ENCODE results near the gene IGFBP6. TPM values are rescaled to one million over a fixed set of nuclear protein-coding genes. Genes with fewer than 3 reads are reported as not detected.

IGFBP6 gene
- total RNA-seq, 1 donor = not detected

GRCh38 chr12:53055471-53056266 lies 41.8 kb upstream of the IGFBP6 start:
- Histone ChIP-seq H3K4me3 (ENCODE audit: low read length) (no peak overlapping the region), H3K9me3 (ENCODE audit: low read depth, low read length) (no peaks in the 10 kb centered on the region), H3K27me3 (ENCODE audit: insufficient read depth, low read length) (no peaks in the 10 kb centered on the region), H3K4me1 (ENCODE audit: insufficient read depth, low read length) (peaks cover 12% of the 10 kb centered on the region)

GRCh38 chr12:53056296-53056695 lies 41.2 kb upstream of the IGFBP6 start:
- no peaks in the 10 kb centered on the region for H3K9me3 ChIP-seq (ENCODE audit: low read depth, low read length)
- no peaks in the 10 kb centered on the region for H3K27me3 ChIP-seq (ENCODE audit: insufficient read depth, low read length)
- H3K4me1 ChIP-seq (ENCODE audit: insufficient read depth, low read length) = peaks cover 12% of the 10 kb centered on the region
- H3K4me3 ChIP-seq (ENCODE audit: low read length) = no peak overlapping the region

- Histone ChIP-seq H3K4me1 (ENCODE audit: insufficient read depth, low read length) (peaks cover 12% of the 10 kb centered on the region), H3K27me3 (ENCODE audit: insufficient read depth, low read length) (no peaks in the 10 kb centered on the region), H3K9me3 (ENCODE audit: low read depth, low read length) (no peaks in the 10 kb centered on the region), H3K4me3 (ENCODE audit: low read length) (no peak overlapping the region)
Measured at GRCh38 chr12:53056901-53057300, 40.6 kb upstream of the IGFBP6 start.

GRCh38 chr12:53057816-53058500 lies 39.5 kb upstream of the IGFBP6 start:
- H3K27me3 ChIP-seq (ENCODE audit: insufficient read depth, low read length) = no peaks in the 10 kb centered on the region
- H3K9me3 ChIP-seq (ENCODE audit: low read depth, low read length) = no peaks in the 10 kb centered on the region
- H3K4me3 ChIP-seq (ENCODE audit: low read length) = no peak overlapping the region
- H3K4me1 ChIP-seq (ENCODE audit: insufficient read depth, low read length) = peaks cover 12% of the 10 kb centered on the region

- no peaks in the 10 kb centered on the region for H3K27me3 ChIP-seq (ENCODE audit: insufficient read depth, low read length)
Measured at GRCh38 chr12:53058674-53059433, 38.6 kb upstream of the IGFBP6 start.

GRCh38 chr12:53059434-53060063 lies 37.9 kb upstream of the IGFBP6 start:
- Histone ChIP-seq H3K4me1 (ENCODE audit: insufficient read depth, low read length) (peaks cover 4% of the 10 kb centered on the region), H3K4me3 (ENCODE audit: low read length) (no peak overlapping the region), H3K27me3 (ENCODE audit: insufficient read depth, low read length) (no peaks in the 10 kb centered on the region), H3K9me3 (ENCODE audit: low read depth, low read length) (no peaks in the 10 kb centered on the region)

More at GRCh38 chr12:53058674-53059433, 38.6 kb upstream of the IGFBP6 start:
- Histone ChIP-seq H3K4me3 (ENCODE audit: low read length) (no peak overlapping the region), H3K4me1 (ENCODE audit: insufficient read depth, low read length) (peaks cover 8% of the 10 kb centered on the region), H3K9me3 (ENCODE audit: low read depth, low read length) (no peaks in the 10 kb centered on the region)

GRCh38 chr12:53060064-53060720 lies 37.3 kb upstream of the IGFBP6 start:
- H3K4me3 ChIP-seq (ENCODE audit: low read length) = no peak overlapping the region

GRCh38 chr12:53060721-53061276 lies 36.7 kb upstream of the IGFBP6 start:
- H3K4me1 ChIP-seq (ENCODE audit: insufficient read depth, low read length) = no peaks in the 10 kb centered on the region
- no peak overlapping the region for H3K4me3 ChIP-seq (ENCODE audit: low read length)
- no peaks in the 10 kb centered on the region for H3K27me3 ChIP-seq (ENCODE audit: insufficient read depth, low read length)
- no peaks in the 10 kb centered on the region for H3K9me3 ChIP-seq (ENCODE audit: low read depth, low read length)

More at GRCh38 chr12:53060064-53060720, 37.3 kb upstream of the IGFBP6 start:
- Histone ChIP-seq H3K27me3 (ENCODE audit: insufficient read depth, low read length) (no peaks in the 10 kb centered on the region), H3K4me1 (ENCODE audit: insufficient read depth, low read length) (no peaks in the 10 kb centered on the region), H3K9me3 (ENCODE audit: low read depth, low read length) (no peaks in the 10 kb centered on the region)

- H3K9me3 ChIP-seq (ENCODE audit: low read depth, low read length) = no peaks in the 10 kb centered on the region
- H3K4me3 ChIP-seq (ENCODE audit: low read length) = no peak overlapping the region
- no peaks in the 10 kb centered on the region for H3K4me1 ChIP-seq (ENCODE audit: insufficient read depth, low read length)
- H3K27me3 ChIP-seq (ENCODE audit: insufficient read depth, low read length) = no peaks in the 10 kb centered on the region
Measured at GRCh38 chr12:53061404-53062010, 36.0 kb upstream of the IGFBP6 start.

- H3K4me3 ChIP-seq (ENCODE audit: low read length) = no peak overlapping the region
- no peaks in the 10 kb centered on the region for H3K27me3 ChIP-seq (ENCODE audit: insufficient read depth, low read length)
- H3K9me3 ChIP-seq (ENCODE audit: low read depth, low read length) = no peaks in the 10 kb centered on the region
- no peaks in the 10 kb centered on the region for H3K4me1 ChIP-seq (ENCODE audit: insufficient read depth, low read length)
Measured at GRCh38 chr12:53062011-53062961, 35.2 kb upstream of the IGFBP6 start.

GRCh38 chr12:53062977-53063707 lies 34.3 kb upstream of the IGFBP6 start:
- no peaks in the 10 kb centered on the region for H3K4me1 ChIP-seq (ENCODE audit: insufficient read depth, low read length)
- no peak overlapping the region for H3K4me3 ChIP-seq (ENCODE audit: low read length)
- H3K27me3 ChIP-seq (ENCODE audit: insufficient read depth, low read length) = no peaks in the 10 kb centered on the region
- no peaks in the 10 kb centered on the region for H3K9me3 ChIP-seq (ENCODE audit: low read depth, low read length)

GRCh38 chr12:53063708-53064612 lies 33.5 kb upstream of the IGFBP6 start:
- no peaks in the 10 kb centered on the region for H3K27me3 ChIP-seq (ENCODE audit: insufficient read depth, low read length)
- H3K9me3 ChIP-seq (ENCODE audit: low read depth, low read length) = no peaks in the 10 kb centered on the region
- no peaks in the 10 kb centered on the region for H3K4me1 ChIP-seq (ENCODE audit: insufficient read depth, low read length)
- H3K4me3 ChIP-seq (ENCODE audit: low read length) = no peak overlapping the region

Measured in mononuclear cell (primary cell).